Lower leg skin (tissue), 3 donors: ENCODE data around the gene USP17L26.
"Not testable (repeated sequence)": the region's sequence is repeated elsewhere in the genome, so short reads cannot be mapped to it uniquely, and the experiment has no call there.

Source experiments
- POLR2A ChIP-seq, 2 donors: fragments of 450-650 bp; IDR thresholded peaks; one replicate each; pipeline ENCODE4 v1.6.1; 2016 to 2017; ENCODE audit warnings: antibody characterized with exemption in 2 of 2, mild to moderate bottlenecking in 1 of 2, moderate library complexity in 1 of 2
- TF ChIP-seq, protein P1 (sequence below), 3 donors: fragments of 450-650 bp; IDR thresholded peaks; one replicate each; pipeline ENCODE4 v1.5.1; 2016; ENCODE audit warnings: antibody characterized with exemption in 3 of 3, mild to moderate bottlenecking in 3 of 3, moderate library complexity in 2 of 3

DNA sequence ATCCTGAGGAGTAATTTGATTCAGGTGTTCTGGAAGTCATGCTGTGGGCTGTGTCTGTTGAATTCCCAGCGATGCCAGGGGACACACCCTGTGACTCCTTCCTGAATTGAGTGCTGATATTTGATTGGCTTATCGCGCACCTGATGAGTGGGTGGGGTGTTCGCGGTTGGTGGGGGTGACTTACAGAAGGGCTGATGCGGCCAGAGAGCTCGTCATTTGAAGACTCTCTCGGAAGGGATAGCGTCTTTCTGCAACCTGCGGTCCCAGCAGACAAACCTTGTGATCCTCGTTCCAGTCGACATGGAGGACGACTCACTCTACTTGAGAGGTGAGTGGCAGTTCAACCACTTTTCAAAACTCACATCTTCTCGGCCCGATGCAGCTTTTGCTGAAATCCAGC lies 14.1 kb downstream of the USP17L26 start, which contains the start of gene USP17L28:
- TF ChIP-seq, protein P1, sequence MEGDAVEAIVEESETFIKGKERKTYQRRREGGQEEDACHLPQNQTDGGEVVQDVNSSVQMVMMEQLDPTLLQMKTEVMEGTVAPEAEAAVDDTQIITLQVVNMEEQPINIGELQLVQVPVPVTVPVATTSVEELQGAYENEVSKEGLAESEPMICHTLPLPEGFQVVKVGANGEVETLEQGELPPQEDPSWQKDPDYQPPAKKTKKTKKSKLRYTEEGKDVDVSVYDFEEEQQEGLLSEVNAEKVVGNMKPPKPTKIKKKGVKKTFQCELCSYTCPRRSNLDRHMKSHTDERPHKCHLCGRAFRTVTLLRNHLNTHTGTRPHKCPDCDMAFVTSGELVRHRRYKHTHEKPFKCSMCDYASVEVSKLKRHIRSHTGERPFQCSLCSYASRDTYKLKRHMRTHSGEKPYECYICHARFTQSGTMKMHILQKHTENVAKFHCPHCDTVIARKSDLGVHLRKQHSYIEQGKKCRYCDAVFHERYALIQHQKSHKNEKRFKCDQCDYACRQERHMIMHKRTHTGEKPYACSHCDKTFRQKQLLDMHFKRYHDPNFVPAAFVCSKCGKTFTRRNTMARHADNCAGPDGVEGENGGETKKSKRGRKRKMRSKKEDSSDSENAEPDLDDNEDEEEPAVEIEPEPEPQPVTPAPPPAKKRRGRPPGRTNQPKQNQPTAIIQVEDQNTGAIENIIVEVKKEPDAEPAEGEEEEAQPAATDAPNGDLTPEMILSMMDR (IDR thresholded peaks at IDR 0.05), result not testable (repeated sequence)
- TF ChIP-seq POLR2A (IDR thresholded peaks at IDR 0.05), result not testable (repeated sequence)
